PC-9 (cell line): ENCODE data around the gene DOCK1.

Source experiments
- CTCF ChIP-seq: fragments of 200-600 bp; sonication (generic); conservative IDR thresholded peaks from 2 replicates; pipeline ENCODE4 v1.6.1; 2017; ENCODE audit warnings: mixed run types, antibody characterized with exemption, mild to moderate bottlenecking, moderate library complexity
- EZH2 ChIP-seq: fragments of 200-600 bp; sonication (generic); IDR thresholded peaks from 2 replicates; pipeline ENCODE4 v1.8.0; 2017; ENCODE audit warnings: antibody characterized with exemption, low read depth

- TF ChIP-seq EZH2 (no peak), CTCF (no peak)
Measured at GRCh38 chr10:127184582-127184981, 279.4 kb downstream of the DOCK1 start.
